Caco-2 (cell line): ENCODE results near the gene UPB1. TPM values are rescaled to one million over a fixed set of nuclear protein-coding genes. Genes with fewer than 3 reads are reported as not detected.
"Not testable (repeated sequence)": the region's sequence is repeated elsewhere in the genome, so short reads cannot be mapped to it uniquely, and the experiment has no call there.

Source experiments
- BruUV-seq: library from RNA; stranded (reverse); fragments of 400-500 nt; replicated peaks from 2 replicates; lab custom pipeline; 2021; lab: Mats Ljungman, UMichigan
- CTCF ChIA-PET: fragments of 300-600 bp; sonication (Branson Sonifier 250); formaldehyde crosslinking; loops from one replicate; lab custom pipeline; 2022; ENCODE audit warnings: antibody characterized with exemption; lab: Charles Lee
- POLR2A ChIA-PET: fragments of 300-600 bp; sonication (Branson Sonifier 250); formaldehyde crosslinking; loops from one replicate; lab custom pipeline; 2022; ENCODE audit warnings: antibody characterized with exemption; lab: Charles Lee
- DNase-seq, 2 experiments: peaks; one replicate each; pipeline versions ENCODE4 v3.0.0 to v3.0.0-alpha.2; 2020 to 2022
- H3K27me3 ChIP-seq: replicated peaks from 2 replicates; pipeline ENCODE4 v1.6.0; 2011; ENCODE audit warnings: low read length; ENCODE audit not compliant: control insufficient read depth, insufficient read depth
- H3K36me3 ChIP-seq: 2 replicates; pipeline ENCODE4 v1.5.1; 2011; ENCODE audit warnings: low read length; ENCODE audit not compliant: control insufficient read depth, insufficient read depth
- H3K4me1 ChIP-seq: fragments of 250-450 bp; sonication (Bioruptor Pico); 2 replicates; pipeline ENCODE4 v1.5.1; 2020; ENCODE audit warnings: mild to moderate bottlenecking
- H3K4me3 ChIP-seq: 2 replicates; pipeline ENCODE4 v1.5.1; 2011; ENCODE audit warnings: low read depth, mild to moderate bottlenecking, control low read depth, low read length
- H3K9me3 ChIP-seq: fragments of 250-450 bp; sonication (Bioruptor Pico); 2 replicates; pipeline ENCODE4 v1.5.1; 2020; ENCODE audit warnings: mild to moderate bottlenecking, moderate library complexity
- H3K27ac Mint-ChIP-seq: one replicate; pipeline ENCODE4 v1.8.0; 2022; ENCODE audit warnings: mixed read lengths; ENCODE audit not compliant: unreplicated experiment
- H3K27me3 Mint-ChIP-seq: one replicate; pipeline ENCODE4 v1.8.0; 2022; ENCODE audit warnings: mixed read lengths; ENCODE audit not compliant: insufficient read depth, unreplicated experiment
- H3K36me3 Mint-ChIP-seq: one replicate; pipeline ENCODE4 v1.8.0; 2022; ENCODE audit warnings: mild to moderate bottlenecking, mixed read lengths; ENCODE audit not compliant: insufficient read depth, unreplicated experiment
- H3K4me1 Mint-ChIP-seq: one replicate; pipeline ENCODE4 v1.8.0; 2022; ENCODE audit warnings: low read depth, mixed read lengths; ENCODE audit not compliant: unreplicated experiment
- H3K4me3 Mint-ChIP-seq: one replicate; pipeline ENCODE4 v1.8.0; 2022; ENCODE audit warnings: mild to moderate bottlenecking, moderate library complexity, mixed read lengths; ENCODE audit not compliant: unreplicated experiment
- H3K9me3 Mint-ChIP-seq: one replicate; pipeline ENCODE4 v1.8.0; 2022; ENCODE audit warnings: mixed read lengths; ENCODE audit not compliant: unreplicated experiment
- CTCF ChIP-seq, 2 experiments: fragments of 200-600 bp in 1 of 2; IDR thresholded peaks; 1 replicate in 1 of 2; 2 replicates in 1 of 2; pipeline versions ENCODE4 v1.5.1 to v1.8.0; 2011 to 2022; ENCODE audit warnings: antibody characterized with exemption in 1 of 2, control low read depth in 1 of 2, inconsistent platforms in 1 of 2, low read depth in 1 of 2, low read length in 1 of 2, mild to moderate bottlenecking in 1 of 2, moderate library complexity in 1 of 2; ENCODE audit not compliant: insufficient read depth in 1 of 2, severe bottlenecking in 1 of 2, unreplicated experiment in 1 of 2
- intact Hi-C: fragments of 100-400 bp; cut with micrococcal nuclease; formaldehyde crosslinking; loops from one replicate; pipeline ENCODE4 v1.10.0; 2022; ENCODE audit not compliant: unreplicated experiment
- total RNA-seq: library from RNA; stranded (reverse); gene quantifications from 2 replicates; pipeline ENCODE4 v1.2.3, GENCODE V29; 2022

Gene UPB1
- total RNA-seq, 1 experiment from 2014 or later: 6.7 TPM

GRCh38 chr22:24489011-24489410, 6.1 kb upstream of the UPB1 start:
- no peaks in the 10 kb centered on the region for H3K27me3 Mint-ChIP-seq
- Histone ChIP-seq H3K36me3 (no peaks in the 10 kb centered on the region), H3K27me3 (no peaks in the 10 kb centered on the region), H3K4me3 (no peak overlapping the region), H3K9me3 (no peaks in the 10 kb centered on the region), H3K4me1 (peaks cover 38% of the 10 kb centered on the region)
- no peak overlapping the region for H3K4me3 Mint-ChIP-seq
- intact Hi-C loops: loop anchor here (5.0 kb wide), 1 partner anchor 33 kb away; no protein-coding TSS in a partner anchor
- ChIA-PET POLR2A (no interaction called here), CTCF (no interaction called here)
- DNase-seq: no peak
- BruUV-seq: no TSS peak
- H3K27ac Mint-ChIP-seq: no peak overlapping the region
- peaks cover 43% of the 10 kb centered on the region for H3K4me1 Mint-ChIP-seq
- H3K9me3 Mint-ChIP-seq: no peaks in the 10 kb centered on the region
- TF ChIP-seq CTCF (IDR thresholded peaks at IDR 0.05; ENCODE audit: insufficient read depth in 1 of 2, low read depth in 1 of 2, low read length in 1 of 2, severe bottlenecking in 1 of 2, unreplicated experiment in 1 of 2): no peak
- peaks cover 23% of the 10 kb centered on the region for H3K36me3 Mint-ChIP-seq

- H3K4me3 Mint-ChIP-seq, BruUV-seq, H3K27ac Mint-ChIP-seq, H3K4me3 ChIP-seq, CTCF ChIA-PET, DNase-seq, H3K27me3 Mint-ChIP-seq, H3K9me3 ChIP-seq, H3K27me3 ChIP-seq, POLR2A ChIA-PET, H3K36me3 ChIP-seq, H3K9me3 Mint-ChIP-seq: not testable (repeated sequence)
- H3K4me1 Mint-ChIP-seq: peaks cover 39% of the 10 kb centered on the region
- H3K36me3 Mint-ChIP-seq: peaks cover 26% of the 10 kb centered on the region
- intact Hi-C loops: loop anchor here (5.0 kb wide), 1 partner anchor 33 kb away; no protein-coding TSS in a partner anchor
- H3K4me1 ChIP-seq: peaks cover 38% of the 10 kb centered on the region
Observed at GRCh38 chr22:24489434-24489833, 5.7 kb upstream of the UPB1 start.

GRCh38 chr22:24492391-24492790, 2.7 kb upstream of the UPB1 start:
- intact Hi-C loops: no loop called here
- peak overlapping the region; percentile 25 for H3K27ac Mint-ChIP-seq
- Histone ChIP-seq H3K27me3 (no peaks in the 10 kb centered on the region), H3K9me3 (no peaks in the 10 kb centered on the region), H3K4me3 (no peak overlapping the region), H3K4me1 (peaks cover 37% of the 10 kb centered on the region), H3K36me3 (no peaks in the 10 kb centered on the region)
- CTCF ChIA-PET: interaction anchor here (0.5 kb wide), 1 partner anchor 37 kb away, joined by 3 read pairs; no protein-coding TSS in a partner anchor
- no peak for TF ChIP-seq CTCF (IDR thresholded peaks at IDR 0.05; ENCODE audit: insufficient read depth in 1 of 2, low read depth in 1 of 2, low read length in 1 of 2, severe bottlenecking in 1 of 2, unreplicated experiment in 1 of 2)
- POLR2A ChIA-PET: no interaction called here
- no TSS peak for BruUV-seq
- H3K4me1 Mint-ChIP-seq: peaks cover 35% of the 10 kb centered on the region
- H3K4me3 Mint-ChIP-seq: peak overlapping the region; percentile 42
- H3K36me3 Mint-ChIP-seq: peaks cover 36% of the 10 kb centered on the region
- no peak for DNase-seq
- no peaks in the 10 kb centered on the region for H3K27me3 Mint-ChIP-seq
- no peaks in the 10 kb centered on the region for H3K9me3 Mint-ChIP-seq
